NCI-H345 (cell line): ENCODE data around the gene GRID2.
"Not testable (repeated sequence)": the region's sequence is repeated elsewhere in the genome, so short reads cannot be mapped to it uniquely, and the experiment has no call there.

Experiments used
- DNase-seq: peaks from one replicate; lab custom pipeline; 2025; lab: John Stamatoyannopoulos, UW

GRID2 gene

GRCh38 chr4:93317561-93317960 lies 1013.8 kb downstream of the GRID2 start:
- DNase-seq, result no peak

GRCh38 chr4:93319041-93319440 lies 1015.3 kb downstream of the GRID2 start:
- DNase-seq, result no peak

DNA sequence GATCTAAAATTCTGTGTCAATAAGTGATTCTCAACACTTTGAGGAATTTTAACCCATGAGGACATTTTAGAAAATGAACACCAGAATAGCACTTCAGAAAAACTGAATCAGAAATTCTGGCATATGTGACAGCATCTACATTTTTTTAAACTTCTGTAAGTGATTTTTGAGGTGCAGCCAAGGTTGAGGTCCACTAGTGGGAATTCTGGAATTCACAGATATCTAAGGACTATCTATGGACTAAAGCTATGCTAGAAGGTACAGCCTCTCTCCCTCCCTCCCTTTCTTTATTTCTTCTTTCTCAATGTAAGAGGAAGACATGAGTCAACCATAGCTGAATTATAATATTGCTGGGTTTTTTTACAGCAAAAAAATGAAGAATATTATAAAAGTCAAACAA lies 1016.6 kb downstream of the GRID2 start:
- no peak for DNase-seq

GRCh38 chr4:93327346-93327745 lies 1023.6 kb downstream of the GRID2 start:
- no peak for DNase-seq

DNA sequence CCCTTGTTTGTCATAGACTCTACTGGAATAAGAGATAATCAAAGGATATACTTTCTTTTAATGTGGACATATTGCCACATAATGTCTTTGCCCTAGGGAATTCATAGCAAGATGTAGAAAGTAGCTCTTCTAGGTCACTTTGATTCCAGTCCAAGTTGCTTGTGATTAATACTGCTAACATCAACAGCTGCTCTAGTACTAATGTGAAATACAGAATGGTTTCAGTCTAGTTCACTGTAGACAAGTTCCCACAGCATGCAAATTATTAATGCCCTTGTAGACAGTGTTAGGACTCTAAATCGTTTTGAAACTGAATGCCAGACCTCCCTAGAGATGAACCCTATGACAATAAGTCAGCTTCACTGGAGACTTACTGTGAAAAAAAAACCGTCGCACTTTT lies 1030.2 kb downstream of the GRID2 start:
- no peak for DNase-seq

- DNase-seq, result no peak
These were observed 1033.4 kb downstream of the GRID2 start for GRCh38 chr4:93337196-93337595.

- no peak for DNase-seq
These were observed 1039.0 kb downstream of the GRID2 start for GRCh38 chr4:93342738-93343137.

- DNase-seq, result no peak
These were observed 1043.1 kb downstream of the GRID2 start for GRCh38 chr4:93346840-93347239.

DNA sequence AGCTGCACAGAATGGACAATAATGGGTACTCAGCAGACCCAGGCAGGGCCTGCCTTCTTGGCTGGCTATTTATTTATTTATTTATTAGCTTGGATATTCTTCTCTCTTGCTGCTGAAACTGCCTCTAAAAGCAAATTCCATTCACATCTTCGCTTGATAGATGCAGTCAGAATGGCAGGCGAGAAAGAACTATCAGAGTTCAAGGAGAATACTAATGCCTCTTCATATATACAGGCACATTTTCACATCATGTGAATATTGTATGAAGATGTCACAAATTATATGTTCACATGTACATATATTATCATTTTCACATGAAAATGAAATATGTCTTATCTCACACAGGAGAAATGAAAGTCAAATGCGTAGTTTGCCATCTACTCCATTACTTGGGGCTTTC lies 1045.1 kb downstream of the GRID2 start:
- DNase-seq, result no peak

DNA sequence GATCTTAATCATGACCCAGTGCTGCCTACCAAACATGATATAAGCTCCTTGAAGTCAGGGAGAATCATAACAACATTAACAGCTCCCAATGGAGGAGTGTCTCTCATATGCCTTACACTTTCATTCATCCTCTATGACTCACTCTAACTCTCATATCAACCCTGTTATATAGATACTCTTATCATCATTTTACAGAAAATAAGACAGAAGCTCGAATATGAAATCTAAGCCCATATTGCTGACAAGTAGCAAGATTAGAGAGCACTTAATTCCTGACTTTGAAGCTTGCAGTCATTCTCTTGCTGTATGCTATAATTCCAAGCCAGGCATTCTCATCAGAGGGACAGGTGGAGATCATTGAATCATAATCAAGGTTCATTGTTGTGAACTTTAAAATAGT lies 1048.1 kb downstream of the GRID2 start:
- DNase-seq, result no peak

GRCh38 chr4:93355411-93355810 lies 1051.6 kb downstream of the GRID2 start:
- DNase-seq, result no peak

DNA sequence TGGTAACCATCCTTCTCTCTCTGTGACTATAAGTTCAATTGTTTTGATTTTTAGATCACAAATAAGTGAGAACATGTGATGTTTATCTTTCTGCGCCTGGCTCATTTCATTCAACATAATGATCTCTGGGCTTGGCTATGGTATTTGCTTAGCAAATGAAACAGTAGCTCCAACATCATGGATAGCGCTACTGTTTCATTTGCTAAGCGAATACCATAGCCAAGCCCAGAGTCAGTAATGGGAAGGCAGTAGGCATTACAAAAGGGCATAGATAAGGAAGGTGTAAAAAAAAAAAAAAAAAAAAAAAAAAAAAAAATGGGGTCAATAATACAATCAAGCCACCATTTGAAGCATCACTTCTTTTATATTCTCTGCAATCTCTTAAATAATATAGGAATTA lies 1055.8 kb downstream of the GRID2 start:
- no peak for DNase-seq

GRCh38 chr4:93366169-93366755 lies 1062.5 kb downstream of the GRID2 start:
- DNase-seq, result not testable (repeated sequence)

DNA sequence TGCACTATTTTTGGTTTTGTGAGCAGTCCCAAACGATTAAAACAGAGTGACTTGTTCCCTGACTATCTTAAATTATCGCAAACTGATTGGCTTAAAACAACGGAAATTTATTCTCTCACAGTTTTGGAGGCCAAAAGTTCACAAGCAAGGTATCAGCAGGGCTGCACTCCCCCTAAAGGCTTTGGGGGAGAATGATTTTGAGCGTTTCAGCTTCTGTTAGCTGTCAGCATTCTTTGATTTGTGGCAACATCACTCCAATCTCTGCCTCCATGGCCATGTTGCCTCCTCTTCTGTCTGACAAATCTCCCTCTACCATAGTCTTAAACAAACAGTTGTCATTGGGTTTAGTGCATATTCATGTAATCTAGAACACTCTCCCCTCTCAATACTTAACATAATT lies 1065.2 kb downstream of the GRID2 start:
- no peak for DNase-seq

- no peak for DNase-seq
These were observed 1066.5 kb downstream of the GRID2 start for GRCh38 chr4:93370256-93370655.

- DNase-seq, result no peak
These were observed 1070.4 kb downstream of the GRID2 start for GRCh38 chr4:93373893-93374860.

- no peak for DNase-seq
These were observed 1080.5 kb downstream of the GRID2 start for GRCh38 chr4:93384241-93384640.

- no peak for DNase-seq
These were observed 1081.1 kb downstream of the GRID2 start for GRCh38 chr4:93384887-93385286.

DNA sequence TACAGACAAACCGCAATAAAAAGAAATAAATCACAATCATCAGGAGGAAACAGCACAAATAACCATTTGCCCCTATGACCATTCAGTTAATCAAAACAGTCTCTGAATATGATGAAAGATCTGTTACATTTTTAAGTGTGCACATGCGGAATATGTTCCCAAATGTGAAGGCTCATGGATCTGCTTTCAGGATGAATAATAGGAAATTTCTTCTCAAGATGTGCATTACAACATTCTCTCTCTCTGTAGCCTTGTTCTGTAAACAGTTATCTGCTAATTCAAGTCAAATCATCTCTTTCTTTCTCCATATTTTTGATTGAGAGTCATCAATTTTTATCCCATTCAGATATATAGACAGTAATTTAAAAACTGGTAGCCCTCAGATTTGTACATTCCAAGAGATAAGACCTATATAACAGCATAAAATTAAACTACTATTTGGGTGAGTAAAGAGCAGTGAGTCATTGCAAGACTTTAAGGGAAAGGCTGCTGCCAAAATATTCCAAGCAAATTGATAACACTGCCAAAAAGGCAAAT lies 1090.8 kb downstream of the GRID2 start:
- DNase-seq, result no peak

GRCh38 chr4:93396272-93396671 lies 1092.5 kb downstream of the GRID2 start:
- no peak for DNase-seq

DNA sequence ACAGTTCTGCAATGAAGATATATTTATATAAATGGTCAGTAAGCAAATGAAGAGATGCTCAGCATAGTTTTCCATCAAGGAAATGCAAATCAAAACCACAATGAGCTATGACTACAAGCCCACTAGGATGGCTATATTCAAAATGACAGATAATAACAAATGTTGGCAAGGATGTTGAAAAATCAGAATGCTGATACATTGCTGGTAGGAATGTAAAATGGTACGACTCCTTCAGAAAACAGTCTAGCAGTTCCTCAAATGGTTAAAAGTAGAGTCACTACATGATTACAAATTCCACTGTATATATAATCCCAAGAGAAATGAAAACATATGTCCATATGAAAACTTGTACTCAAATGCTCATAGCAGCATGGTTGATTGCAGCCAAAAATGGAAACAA lies 1099.8 kb downstream of the GRID2 start:
- no peak for DNase-seq

DNA sequence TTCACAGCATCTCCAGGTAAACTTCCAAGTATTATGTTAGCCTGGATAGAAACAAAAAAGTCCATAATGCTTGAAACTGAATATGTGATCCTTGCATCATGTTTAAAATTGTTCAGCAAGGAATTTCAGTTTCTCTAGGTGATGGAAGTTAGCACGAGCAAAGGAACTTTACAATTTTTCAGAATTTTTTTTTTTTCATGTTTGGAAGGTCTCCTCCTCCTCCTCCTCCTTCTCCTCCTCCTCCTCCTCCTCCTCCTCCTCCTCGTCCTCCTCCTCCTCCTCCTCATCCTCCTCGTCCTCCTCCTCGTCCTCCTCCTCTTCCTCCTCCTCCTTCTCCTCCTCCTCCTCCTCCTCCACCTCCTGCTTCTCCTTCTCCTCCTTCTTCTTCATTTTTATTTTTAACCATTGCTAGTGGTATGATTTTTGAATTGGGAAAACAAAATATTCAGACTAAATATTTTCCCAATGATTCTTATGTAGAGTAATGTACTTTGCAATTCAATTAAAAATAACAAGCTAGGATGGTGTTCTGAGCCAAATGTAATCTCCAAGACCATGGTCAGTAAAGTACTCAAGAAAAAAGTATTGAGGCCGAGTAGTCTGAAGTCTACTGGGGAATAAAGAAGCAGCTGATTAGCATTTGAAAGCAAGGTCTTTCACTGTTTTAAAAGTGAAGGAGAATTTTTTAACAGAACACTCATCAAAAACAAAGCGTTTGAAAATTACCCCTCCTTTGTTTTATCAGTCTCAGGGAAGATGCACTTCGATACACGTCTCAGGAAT lies 1103.9 kb downstream of the GRID2 start:
- DNase-seq, result no peak
